Measurements from ENCODE around the gene COL7A1.

DNA sequence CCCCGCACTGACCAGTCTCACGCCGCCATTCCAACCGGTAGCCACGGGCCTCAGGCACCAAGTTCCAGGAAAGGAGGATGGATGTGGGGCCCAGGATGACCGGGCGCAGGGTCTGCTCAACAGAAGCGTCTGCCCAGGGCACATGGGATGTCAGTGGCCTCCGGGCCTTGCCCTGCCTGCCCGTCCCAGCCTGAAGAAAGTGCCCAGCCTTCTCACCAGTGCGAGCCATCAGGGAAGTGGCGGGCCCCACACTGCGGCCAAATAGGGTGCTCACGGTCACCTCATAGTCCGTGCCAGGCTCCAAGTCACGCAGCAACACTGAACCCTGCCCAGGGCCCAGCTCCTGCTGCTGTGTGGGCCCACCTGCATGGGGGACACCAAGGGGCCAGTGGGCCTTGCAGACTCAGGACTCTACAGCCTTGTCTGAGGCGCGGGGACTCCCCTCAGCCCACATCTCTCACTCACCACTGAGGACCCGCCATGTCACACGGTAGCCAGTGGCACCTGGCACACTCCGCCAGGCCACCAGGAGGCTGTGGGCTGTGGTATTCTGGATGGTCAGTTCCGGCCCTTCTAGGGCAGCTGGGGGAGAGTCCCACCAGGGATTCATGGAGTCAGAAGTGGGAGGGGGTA, 3.1 kb downstream of the COL7A1 start:
- TF ChIP-seq, protein P1, sequence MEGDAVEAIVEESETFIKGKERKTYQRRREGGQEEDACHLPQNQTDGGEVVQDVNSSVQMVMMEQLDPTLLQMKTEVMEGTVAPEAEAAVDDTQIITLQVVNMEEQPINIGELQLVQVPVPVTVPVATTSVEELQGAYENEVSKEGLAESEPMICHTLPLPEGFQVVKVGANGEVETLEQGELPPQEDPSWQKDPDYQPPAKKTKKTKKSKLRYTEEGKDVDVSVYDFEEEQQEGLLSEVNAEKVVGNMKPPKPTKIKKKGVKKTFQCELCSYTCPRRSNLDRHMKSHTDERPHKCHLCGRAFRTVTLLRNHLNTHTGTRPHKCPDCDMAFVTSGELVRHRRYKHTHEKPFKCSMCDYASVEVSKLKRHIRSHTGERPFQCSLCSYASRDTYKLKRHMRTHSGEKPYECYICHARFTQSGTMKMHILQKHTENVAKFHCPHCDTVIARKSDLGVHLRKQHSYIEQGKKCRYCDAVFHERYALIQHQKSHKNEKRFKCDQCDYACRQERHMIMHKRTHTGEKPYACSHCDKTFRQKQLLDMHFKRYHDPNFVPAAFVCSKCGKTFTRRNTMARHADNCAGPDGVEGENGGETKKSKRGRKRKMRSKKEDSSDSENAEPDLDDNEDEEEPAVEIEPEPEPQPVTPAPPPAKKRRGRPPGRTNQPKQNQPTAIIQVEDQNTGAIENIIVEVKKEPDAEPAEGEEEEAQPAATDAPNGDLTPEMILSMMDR (IDR thresholded peaks at IDR 0.05): no peak
- TF ChIP-seq POLR2A (IDR thresholded peaks at IDR 0.05) (no peak), EP300 (IDR thresholded peaks at IDR 0.05; ENCODE audit: low read depth) (no peak)
